ENCODE results near the gene RPS27A.

DNA sequence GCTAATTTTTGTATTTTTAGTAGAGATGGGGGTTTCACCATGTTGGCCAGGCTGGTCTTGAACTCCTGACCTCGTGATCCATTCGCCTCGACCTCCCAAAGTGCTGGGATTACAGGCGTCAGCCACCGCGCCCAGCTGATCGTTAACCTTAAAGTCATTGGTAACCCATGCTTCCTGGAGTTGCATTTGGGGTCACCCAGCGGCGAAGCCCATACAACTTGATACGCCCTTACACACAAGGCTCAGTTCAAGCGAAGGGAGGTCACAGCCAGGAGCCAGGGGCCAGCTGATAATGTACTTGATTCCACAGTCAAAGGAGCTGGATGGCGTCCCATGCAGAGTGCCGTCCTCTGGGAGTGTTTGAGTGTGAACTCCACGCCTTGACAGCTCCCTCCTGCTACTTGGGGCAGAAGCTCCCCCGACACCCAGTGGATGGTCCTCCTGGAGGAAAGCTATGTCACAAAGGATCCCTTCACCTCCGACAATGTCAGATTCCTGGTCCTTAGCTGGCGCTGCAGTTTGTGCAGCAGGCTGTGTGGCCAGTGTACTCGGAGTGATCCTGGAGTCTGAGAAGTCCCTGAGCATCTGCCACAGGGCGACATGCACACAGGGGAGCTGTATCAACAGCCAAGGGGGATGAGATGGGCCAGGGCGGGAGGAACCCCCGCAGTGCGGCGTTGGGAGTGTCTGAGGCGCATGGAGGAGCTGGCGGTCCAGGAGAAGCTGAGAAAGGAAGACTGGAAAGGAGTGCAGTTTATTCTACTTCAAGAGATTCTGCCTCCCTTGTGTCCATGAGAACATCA is 8.3 kb upstream of the RPS27A start:
- TF ChIP-seq, protein P1, sequence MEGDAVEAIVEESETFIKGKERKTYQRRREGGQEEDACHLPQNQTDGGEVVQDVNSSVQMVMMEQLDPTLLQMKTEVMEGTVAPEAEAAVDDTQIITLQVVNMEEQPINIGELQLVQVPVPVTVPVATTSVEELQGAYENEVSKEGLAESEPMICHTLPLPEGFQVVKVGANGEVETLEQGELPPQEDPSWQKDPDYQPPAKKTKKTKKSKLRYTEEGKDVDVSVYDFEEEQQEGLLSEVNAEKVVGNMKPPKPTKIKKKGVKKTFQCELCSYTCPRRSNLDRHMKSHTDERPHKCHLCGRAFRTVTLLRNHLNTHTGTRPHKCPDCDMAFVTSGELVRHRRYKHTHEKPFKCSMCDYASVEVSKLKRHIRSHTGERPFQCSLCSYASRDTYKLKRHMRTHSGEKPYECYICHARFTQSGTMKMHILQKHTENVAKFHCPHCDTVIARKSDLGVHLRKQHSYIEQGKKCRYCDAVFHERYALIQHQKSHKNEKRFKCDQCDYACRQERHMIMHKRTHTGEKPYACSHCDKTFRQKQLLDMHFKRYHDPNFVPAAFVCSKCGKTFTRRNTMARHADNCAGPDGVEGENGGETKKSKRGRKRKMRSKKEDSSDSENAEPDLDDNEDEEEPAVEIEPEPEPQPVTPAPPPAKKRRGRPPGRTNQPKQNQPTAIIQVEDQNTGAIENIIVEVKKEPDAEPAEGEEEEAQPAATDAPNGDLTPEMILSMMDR (IDR thresholded peaks at IDR 0.05), result no peak
- TF ChIP-seq POLR2A (IDR thresholded peaks at IDR 0.05) (no peak), POLR2AphosphoS5 (IDR thresholded peaks at IDR 0.05) (no peak), EP300 (IDR thresholded peaks at IDR 0.05) (no peak)

Measured in sigmoid colon (tissue), 4 donors.